ENCODE results near the gene KRTCAP2.
A peak's percentile ranks its signal among the peaks of the same experiment; 100 is the strongest.
"Not testable (repeated sequence)": the region's sequence is repeated elsewhere in the genome, so short reads cannot be mapped to it uniquely, and the experiment has no call there.

Gene KRTCAP2

DNA sequence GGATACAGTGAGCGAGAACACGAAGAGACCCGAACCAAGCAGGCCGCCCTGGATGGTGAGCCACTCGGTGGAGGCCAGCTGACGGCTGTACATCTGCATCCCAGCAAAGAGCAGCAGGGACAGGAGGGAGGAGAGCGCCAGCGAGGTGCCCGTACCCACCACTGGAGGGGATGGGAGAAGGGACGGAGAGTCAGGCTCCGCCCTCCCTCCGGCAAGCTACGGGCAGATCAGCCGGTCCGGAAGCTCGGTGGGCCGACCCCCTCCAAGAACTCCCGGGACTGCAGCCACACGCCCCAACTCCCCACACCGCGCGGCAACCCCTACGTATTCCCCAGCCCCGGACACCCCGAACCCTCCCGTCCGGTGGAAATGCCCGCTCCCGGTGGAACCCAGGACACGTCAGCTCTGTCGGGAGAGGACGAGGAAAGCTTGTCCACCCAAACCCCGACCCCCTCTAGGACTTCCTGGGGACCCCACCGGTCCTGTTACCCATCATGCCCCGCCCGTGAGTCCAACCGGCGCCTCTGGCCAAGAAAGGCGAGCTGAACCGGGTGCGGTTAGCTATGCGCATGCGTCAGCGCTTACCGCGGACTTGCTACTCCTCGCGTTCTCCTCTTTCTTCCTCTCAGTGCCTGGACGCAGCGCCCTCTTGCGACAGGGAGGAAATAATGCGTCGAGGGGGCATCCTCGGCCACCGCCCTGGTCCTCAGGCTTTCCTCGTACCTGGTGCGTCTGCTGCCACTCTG lies at the start of gene KRTCAP2:
Gene KRTCAP2, minus strand, starts transcription at position 573 of the 746 bp plus-strand sequence. Its CDS starts 80 bp downstream, at position 493.
- peak; percentile 98 to 99 for DNase-seq

DNA sequence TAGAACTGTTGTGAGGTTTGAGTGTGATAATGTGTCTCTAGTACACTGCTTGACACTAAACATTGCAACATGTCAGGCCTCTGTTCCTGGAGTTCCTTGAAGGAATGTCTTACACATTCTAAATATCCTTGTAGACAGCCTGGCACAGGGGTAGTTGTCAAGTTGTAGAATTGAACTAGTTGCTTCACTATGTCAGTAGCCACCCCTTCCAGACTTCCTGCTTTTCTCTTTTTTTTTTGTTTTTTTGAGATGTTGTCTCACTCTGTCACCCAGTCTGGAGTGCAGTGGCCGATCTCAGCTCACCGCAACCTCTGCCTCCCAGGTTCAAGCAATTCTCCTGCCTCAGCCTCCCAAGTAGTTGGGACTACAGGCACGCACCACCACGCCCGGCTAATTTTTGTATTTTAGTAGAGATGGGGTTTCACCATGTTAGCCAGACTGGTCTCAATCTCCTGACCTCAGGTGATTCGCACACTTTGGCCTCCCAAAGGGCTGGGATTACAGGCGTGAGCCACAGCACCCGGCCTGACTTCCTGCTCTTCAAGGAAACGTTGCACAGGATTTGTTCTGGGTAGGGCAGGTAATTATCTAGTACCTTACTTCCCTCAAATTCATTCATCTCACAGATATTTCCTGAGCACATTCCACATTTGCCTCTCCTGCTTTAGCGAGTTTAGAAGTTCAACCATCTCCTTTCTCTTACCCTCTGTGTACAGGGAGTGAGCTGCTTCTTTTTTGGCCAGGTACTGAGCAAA lies 47.3 kb upstream of the KRTCAP2 start:
- DNase-seq, result not testable (repeated sequence)

DNA sequence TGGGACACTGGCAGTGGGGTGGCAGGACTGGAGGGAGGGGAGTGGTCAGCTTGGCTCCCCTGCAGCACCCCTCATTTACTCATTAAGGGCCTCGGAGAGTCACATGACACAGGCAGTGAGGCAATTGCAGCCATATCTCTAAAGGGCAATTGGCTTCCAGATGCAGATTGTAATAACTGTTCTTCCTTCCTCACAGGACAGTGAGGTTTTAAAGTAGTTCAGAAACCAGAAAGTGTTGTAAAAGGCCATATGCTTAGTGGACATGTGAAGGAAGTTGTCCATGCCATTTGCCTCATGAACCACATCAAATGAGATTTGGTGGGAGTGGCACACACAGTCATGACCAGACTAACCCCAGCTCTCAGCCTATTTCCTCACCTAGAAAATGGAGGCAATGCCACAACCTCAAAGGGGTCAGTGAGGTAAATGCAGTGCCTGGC lies 46.5 kb upstream of the KRTCAP2 start:
- peak in 1 of 2 experiments; percentile 54 for DNase-seq

DNA sequence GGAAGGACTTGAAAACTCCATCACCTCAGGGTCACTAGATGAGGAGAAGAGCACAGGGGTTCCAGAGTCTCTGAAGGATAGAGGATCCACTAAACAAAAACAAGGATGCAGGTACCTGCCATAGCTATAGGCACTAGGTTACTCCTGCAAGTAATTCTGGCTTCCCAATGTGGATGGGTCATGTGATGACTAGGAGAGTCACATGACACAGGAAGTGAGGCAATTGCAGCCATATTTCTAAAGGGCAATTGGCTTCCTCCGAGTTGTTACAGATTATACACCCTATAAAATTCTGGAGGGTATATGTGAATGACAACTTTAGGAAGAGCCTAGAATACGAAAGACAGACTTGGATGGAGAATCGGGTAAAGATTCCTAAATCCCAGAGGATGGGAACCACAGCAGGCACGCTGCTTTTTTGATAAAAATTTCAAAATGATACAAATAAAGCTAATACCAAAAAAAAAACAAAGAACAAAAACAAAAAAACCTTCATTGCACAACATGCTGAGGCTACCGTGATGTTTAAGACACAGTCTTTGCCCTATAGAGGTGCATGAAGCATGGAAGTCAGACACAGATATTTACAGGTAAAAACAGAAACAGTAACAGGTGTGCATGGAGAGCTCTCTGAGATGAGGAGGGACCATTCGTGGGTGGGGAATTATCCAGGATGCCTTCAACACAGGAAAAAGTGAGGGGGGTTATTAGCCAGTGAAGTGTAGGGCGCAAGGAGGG lies 45.9 kb upstream of the KRTCAP2 start:
- DNase-seq, result peak; percentile 84 to 93

DNA sequence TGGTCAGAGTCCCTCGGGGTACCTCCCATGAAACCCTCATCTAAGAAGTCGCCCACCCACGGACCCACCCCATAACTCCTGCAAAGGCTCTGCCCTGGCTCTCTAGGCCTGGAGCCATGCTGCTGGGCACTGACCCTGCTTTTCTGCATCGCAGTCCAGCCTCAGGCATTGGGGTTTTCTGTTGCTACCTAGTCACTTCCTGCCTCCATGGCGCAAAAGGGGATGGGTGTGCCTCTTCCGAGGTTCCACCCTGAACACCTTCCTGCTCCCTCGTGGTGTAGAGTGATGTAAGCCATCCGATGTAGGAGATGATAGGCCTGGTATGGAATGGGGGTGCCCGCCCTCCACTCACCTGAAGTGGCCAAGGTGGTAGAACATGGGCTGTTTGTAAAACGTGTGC lies 41.6 kb upstream of the KRTCAP2 start:
- DNase-seq, result not testable (repeated sequence)

DNA sequence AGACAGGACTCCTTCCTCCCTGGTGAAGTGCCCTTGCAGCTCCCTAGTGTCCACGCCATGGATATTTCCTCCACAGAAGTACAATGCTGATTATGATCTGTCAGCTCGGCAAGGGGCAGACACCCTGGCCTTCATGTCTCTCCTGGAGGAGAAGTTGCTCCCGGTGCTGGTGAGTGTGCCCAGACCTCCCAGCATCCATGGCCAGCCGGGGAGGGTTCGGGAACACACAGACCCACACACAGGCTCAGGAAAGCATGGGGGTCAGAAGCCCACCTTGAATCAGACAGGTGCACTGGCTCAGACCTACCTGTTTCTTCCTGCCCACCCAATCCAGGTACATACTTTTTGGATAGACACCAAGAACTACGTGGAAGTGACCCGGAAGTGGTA lies 38.9 kb upstream of the KRTCAP2 start:
- not testable (repeated sequence) for DNase-seq

DNA sequence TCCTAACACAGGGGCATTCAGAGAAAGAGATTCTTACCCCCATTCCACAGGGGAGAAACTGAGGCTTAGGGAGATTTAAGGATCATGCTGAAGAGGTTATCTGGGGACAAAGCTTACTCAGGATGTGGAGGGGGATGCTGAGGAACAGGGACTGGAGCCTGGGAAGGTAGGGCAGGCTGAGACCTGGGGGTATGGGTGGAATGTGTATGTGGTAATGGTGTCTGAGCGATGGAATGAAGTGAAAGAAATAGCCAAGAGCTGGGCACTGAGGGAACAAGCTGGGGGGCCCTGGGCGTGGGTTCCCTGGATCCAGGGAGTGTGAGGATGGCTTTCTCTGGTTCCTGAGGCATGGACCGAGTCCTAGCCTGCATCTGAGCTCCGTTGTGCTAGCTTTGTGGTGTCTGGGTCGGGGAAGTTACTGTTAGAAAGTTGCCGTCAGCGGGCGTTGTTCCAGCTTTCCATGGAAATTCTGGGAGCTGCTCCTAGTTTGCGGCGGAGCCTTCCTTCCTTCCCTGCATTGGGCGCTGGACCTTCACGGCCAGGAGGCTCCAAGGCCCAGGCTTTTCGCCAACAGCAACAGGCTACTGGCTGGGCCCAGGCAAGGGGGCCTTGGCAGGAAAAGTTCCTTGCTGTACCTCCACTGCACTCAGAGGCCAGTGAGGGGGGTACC lies 38.4 kb upstream of the KRTCAP2 start:
- DNase-seq, result not testable (repeated sequence)

DNA sequence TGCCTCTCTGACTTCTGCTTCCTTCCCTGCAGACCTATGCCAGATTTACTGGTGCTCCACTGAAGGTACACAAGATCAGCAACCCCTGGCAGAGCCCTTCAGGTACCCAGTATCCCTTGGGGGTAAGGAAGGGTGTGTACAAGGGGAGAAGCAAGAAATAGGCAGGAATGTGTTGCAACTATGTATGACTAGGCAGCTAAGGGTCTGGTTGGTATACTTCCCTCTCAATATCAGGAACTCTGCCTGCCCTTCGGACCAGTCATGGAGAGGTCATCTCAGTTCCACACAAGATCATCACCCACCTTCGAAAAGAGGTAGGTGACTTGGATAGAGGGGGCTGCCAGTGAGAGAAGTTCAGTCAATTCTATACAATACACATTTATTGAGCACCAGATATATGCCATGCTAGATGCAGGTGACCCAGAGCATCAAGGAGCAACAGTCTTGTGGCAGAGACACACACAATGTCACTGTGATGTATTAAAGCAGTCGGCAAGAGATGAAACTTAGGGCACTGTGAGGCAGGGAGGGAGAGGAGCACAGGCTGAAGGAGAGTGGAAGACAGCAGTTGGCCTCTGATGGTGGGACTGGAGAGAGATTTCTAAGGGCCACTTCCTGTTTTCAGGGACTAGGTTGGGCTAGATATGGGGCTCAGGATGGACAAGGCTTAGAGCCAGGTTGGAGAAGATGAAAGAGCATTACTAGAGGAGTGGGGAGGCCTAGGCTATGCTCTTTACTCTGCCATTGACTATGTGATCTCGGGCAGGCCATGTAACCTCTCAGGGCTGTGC lies 37.4 kb upstream of the KRTCAP2 start:
- no peak for DNase-seq

DNA sequence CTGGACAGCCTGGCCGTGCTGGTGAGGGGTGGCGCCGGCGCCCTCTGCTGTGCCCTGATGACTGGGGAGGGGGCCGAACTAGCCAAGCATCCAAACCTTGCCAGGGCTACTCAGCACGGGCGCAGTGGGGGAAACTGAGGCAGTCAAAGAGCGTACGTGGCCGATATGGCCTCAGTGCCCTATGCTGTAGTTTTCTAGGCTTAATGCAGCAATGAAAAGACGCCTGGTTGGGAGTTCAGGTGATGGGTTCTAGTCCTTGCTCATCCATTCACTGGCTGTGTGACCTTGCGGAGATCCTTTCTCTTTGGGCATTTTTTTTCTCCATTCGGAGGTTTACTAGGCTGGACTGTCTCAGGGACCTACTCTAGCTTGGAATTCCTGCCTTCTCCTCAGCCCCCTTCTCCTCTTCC lies 36.2 kb upstream of the KRTCAP2 start:
- no peak for DNase-seq

DNA sequence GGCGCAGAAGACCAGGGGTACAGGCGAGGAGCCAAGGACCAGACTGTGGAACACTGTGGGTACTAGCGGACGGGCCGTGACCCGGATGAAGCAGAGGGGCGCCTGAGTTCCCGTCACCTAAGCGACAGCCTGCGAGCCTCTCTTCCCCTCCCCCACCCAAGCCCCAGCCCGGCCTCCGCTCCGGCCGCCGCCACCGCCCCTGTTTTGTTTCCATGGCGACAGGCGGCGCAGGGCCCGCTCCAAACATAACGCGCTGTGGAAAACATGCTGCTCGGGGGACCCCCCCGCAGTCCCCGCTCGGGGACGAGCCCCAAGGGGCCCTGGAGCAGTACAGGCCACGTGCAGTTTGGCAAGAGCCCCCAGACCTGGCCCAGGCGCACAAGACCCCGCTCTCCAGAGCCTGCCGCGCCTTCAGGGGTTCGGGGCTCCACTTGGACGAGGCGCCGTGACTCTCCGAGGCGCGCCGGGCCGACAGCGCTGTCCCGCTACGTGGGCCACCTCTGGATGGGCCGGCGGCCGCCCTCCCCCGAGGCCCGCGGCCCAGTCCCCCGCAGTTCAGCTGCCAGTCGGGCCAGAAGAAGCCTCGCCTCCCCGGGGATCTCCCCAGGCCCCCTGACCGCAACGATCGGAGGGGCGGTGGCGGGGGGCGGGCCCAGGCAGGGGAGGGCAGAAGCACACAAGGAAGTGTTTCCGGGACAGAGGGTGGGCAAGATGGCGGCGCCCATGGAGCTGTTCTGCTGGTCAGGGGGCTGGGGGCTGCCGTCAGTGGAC lies 35.6 kb upstream of the KRTCAP2 start, which contains the start of gene MTX1:
Gene MTX1, plus strand, starts transcription at position 155 of the 771 bp plus-strand sequence. Its CDS starts 110 bp downstream, at position 265.
- DNase-seq, result peak; percentile 62 to 90

DNA sequence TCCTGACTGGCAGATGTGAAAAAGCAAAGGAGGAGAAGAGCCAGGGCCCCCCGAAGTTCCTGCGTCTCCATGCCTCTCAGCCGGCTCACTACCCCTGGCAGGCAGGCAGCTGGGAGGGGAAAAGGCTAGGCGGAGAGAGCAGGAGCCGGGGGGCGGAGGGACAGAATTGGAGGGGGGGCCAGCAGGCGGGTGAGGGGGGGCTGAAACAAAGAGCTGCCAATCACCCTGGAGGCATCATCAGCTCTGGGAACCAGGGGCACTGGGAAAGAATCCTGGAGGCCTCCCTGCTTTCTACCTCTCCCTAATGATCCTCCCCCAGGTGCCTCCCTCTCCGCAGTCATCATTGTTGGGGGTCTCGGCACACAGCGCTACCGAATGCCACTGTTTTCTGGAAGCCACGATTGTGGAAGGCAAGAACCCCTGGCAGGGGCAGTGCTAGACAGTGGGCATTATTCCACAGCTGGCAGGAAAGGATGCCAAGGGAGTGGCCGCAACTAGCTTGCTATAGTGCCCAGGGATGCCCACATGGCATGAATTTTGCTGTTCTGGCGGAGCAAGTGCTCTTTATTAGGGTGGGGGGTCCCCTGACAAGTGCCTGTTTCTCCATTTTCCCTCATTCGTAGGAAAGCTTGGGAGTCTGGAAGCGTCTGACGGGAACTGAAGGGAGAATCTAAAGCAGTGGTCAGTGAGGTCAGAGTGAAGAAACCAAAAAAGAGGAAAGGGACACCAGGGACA lies 34.9 kb upstream of the KRTCAP2 start, which contains the start of gene THBS3:
Gene THBS3, minus strand, starts transcription at position 92 of the 735 bp plus-strand sequence. Its CDS starts 21 bp downstream, at position 71.
- DNase-seq, result no peak

DNA sequence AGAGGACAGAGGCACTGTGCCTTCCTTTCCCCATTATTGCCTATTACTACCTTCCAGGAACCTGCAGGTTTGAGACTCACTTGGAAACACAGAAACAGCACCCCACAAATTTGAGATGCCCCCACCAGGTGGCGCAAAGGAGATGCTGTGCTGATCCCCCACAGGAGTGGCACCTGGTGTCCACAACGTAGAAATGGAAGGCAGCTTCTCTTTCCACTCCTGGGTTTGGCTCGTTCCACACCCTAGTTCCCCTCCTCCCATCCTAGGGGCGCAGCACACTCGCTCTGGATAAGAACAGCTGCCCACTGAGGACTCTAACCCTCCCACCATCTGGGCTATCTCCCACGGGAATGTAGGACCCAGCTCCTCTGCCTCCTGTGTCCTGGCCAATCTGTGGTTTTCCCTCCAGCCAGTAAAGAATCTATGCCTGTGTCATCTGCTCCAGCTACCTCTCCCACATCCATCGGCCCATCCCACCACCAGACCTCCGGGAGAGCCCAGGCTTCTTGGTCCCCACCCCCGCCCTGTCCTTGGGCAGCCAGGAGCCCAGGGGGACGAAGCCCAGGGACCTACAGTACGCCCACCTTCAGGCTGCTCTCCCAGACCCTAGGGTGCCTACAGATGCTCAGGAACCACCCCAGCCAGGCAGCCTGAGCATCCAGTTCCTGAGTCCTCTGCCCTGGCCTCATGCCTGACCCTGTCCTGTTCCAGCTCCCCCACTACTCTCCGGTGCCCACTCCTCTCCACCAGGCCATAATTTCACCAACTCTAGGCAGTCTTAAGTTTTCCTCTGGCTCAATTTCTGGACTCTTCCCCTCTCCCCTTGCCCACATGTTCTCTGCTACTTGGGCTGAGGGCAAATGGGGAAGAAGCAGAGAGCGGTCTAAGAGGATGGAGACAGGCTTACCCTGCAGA lies 34.0 kb upstream of the KRTCAP2 start:
- DNase-seq, result peak; percentile 82 to 95

DNA sequence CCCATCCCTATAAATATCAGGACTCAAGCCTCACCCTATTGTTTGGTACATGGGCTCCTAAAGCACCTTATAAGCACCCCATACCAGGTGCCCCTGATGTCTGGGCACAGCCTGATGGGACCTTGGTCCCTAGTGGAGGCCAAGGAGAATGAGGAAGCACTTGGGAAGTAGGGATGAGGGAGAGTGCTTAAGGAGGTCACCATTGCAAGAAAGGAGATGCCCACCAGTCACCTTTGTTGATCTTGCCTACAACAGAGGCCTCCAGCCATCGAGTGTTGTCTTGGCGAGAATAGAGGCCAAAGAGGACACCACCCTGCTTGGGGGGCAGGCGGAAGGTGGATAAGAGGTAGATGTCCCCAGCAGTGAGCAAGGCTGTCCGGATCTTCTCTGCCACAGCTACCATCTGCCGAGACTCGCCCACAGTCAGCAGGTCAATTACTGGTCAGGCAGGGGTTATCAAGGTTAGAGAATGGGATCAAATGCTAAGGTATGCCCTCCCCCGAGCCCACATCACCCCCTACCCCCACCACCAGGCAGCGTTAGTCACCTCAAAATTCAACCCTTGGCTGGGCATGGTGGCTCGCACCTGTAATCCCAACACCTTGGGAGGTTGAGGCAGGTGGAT lies 33.0 kb upstream of the KRTCAP2 start:
- no peak for DNase-seq

DNA sequence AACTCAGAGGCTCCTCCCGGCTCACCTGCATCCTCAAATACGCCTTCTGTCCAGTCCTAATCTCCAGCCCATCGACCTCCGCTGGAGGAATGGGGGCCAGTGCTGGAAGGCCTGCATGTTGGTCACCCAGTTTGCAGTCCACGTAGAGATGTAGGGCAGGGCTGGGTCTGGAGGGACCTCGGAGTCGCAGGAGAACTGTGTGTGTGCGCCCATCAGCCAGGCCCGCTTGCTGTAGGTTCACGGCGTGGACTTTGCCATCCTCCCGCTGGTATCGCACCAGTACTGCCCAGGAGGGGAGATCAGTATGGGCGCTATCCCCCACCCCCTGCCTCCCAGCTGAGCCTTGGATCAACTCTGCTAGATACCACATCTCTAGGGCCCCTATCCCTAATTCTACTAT lies 31.9 kb upstream of the KRTCAP2 start:
- DNase-seq, result no peak

DNA sequence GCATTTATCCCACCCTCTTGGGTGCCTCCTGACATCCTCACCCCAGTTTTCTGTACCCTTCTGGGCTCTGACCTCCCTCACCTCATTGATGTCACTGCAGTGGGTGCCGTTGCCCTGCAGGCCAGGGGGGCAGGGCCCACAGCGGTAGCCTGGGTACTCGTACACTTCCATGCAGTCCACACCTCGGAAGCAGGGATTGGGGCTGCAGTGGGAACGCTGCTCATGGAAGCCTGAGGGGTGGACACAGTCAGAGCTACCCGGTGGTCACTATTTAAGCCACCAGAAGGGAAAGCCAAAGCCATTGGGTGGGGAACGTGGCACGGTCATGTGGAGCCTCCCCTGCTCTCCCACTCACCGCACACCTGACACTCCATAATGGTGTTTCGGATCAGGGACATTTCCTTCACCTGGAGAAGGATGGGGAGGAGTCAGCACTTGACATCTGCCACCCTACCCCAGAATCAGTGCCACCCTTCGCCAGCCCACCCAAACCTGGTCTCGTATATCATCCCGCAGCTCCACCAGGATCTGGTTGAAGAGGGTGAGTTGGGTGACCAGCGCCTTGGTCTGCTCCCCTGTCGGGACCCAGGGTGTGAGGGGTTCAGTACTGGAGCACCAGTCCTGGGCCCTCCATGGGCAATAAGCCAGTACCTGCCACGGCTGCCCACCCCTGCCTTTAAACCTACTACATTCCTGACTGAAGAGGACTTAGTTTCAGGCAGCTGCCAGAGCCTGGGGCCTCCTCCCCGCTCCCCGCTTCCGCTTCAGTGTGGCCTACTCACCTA lies 29.8 kb upstream of the KRTCAP2 start:
- no peak for DNase-seq

DNA sequence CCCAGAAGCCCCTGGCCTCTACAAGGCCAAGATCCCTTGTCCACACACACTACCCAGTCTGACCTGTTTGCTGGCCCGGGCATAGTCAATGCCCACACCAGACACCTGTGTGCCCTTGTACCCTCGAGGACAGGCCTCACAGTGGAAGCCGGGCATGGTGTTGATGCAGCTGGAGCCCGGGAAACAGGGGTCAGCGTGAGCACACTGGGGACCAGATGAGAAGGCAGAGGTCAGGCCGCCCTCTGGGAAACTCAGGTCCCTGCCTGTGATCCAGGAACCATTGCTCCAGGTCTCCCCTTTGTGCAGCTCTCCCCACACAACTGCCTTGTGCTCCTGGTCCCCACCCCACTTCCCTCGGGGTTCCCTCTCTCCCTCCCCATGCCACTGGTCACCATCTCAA lies 29.1 kb upstream of the KRTCAP2 start:
- DNase-seq, result no peak

DNA sequence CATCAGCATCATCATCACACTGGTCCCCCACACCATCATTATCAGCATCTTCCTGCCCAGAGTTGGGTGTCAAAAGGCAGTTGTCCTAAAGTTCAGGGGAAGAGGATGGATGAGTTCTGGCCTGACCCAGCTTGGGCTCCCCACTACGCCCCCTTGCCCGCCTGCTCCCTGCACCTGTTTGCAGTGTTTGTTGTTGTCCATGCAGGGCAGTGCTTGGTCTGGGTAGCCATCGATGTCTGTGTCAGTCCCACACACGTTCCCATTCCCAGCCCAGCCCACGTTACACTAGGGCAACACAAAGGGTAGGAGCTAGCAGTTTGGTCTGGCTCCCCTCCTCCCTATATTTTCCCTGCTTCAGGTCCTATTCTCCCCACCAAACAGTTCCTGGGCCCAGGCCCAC lies 27.8 kb upstream of the KRTCAP2 start:
- DNase-seq, result no peak

DNA sequence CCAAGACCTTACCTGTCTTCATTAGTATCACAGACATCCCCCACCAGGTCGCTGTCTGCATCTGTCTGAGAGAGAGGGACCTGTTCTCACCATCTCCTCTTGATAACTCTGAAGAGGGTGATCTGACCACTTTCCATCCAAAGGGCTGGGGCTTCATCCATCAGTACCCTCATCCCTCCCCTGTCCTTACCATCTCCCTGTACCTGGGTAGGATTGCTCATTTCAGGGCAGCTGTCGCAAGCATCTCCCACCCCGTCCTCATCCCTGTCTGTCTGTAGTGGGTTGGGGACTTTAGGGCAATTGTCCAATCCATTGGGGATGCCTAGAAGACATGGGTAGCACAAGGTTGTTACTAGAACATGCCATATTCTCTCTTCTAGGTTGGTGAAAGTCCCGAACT lies 26.7 kb upstream of the KRTCAP2 start:
- DNase-seq, result no peak

Measured in NCI-H187 (cell line).